HEK293 (cell line): Measurements from ENCODE around the gene EFEMP2.

Experiments used
- CTCF ChIA-PET: fragments of 350-600 bp; formaldehyde crosslinking; extraction: SDS; loops from one replicate; lab custom pipeline; 2021; ENCODE audit warnings: antibody characterized with exemption; lab: Yijun Ruan, JAX
- POLR2A ChIA-PET: fragments of 300-600 bp; formaldehyde crosslinking; extraction: SDS; loops from one replicate; lab custom pipeline; 2020; ENCODE audit warnings: antibody characterized with exemption, inconsistent platforms; lab: Yijun Ruan, JAX
- H3K27ac ChIP-seq: fragments of 200-500 bp; sonication (Bioruptor generic); 2 replicates; pipeline ENCODE4 v1.5.1; 2014; ENCODE audit warnings: low read depth, low read length, control low read depth, inconsistent platforms; ENCODE audit errors: extremely low read depth
- H3K36me3 ChIP-seq, 2 experiments: fragments of 200-500 bp in 1 of 2; sonication (Bioruptor generic) in 1 of 2; 1 replicate in 1 of 2; 2 replicates in 1 of 2; pipeline ENCODE4 v1.5.1; 2014 to 2017; ENCODE audit warnings: inconsistent platforms in 2 of 2, low read length in 2 of 2; ENCODE audit not compliant: control insufficient read depth in 2 of 2, insufficient read depth in 1 of 2
- H3K4me1 ChIP-seq: fragments of 200-500 bp; sonication (Bioruptor generic); 2 replicates; pipeline ENCODE4 v1.5.1; 2014; ENCODE audit warnings: mild to moderate bottlenecking, low read length, inconsistent platforms; ENCODE audit not compliant: control insufficient read depth, insufficient read depth
- H3K4me3 ChIP-seq: 2 replicates; pipeline ENCODE4 v1.5.1; 2011; ENCODE audit warnings: low read depth, mild to moderate bottlenecking, control low read depth, low read length, moderate library complexity
- H3K9me3 ChIP-seq: fragments of 200-500 bp; sonication (Bioruptor generic); 2 replicates; pipeline ENCODE4 v1.5.1; 2014; ENCODE audit warnings: low read depth, low read length, inconsistent platforms; ENCODE audit not compliant: control insufficient read depth, insufficient read depth
- CTCF ChIP-seq: fragments of 450-650 bp; formaldehyde crosslinking; IDR thresholded peaks from 2 replicates; pipeline ENCODE4 v1.5.1; 2016; ENCODE audit warnings: missing biosample characterization, missing genetic modification characterization
- ELK4 ChIP-seq: IDR thresholded peaks from 2 replicates; pipeline ENCODE4 v1.6.1; 2011; ENCODE audit warnings: mild to moderate bottlenecking, low read depth, low read length, borderline replicate concordance
- HOXA7 ChIP-seq: sonication (generic); formaldehyde crosslinking; IDR thresholded peaks from 2 replicates; pipeline ENCODE4 v1.8.1; 2022; ENCODE audit warnings: missing genetic modification reagents, borderline replicate concordance
- IKZF3 ChIP-seq: fragments of 450-650 bp; IDR thresholded peaks from 2 replicates; pipeline ENCODE4 v1.5.0; 2018; ENCODE audit warnings: missing biosample characterization, mild to moderate bottlenecking, missing genetic modification characterization, moderate library complexity
- MEIS1 ChIP-seq: sonication (generic); formaldehyde crosslinking; IDR thresholded peaks from 2 replicates; pipeline ENCODE4 v1.8.1; 2022; ENCODE audit warnings: missing genetic modification reagents, mild to moderate bottlenecking, borderline replicate concordance
- PRDM4 ChIP-seq: fragments of 450-650 bp; formaldehyde crosslinking; IDR thresholded peaks from 2 replicates; pipeline ENCODE4 v1.5.1; 2017; ENCODE audit warnings: missing biosample characterization, missing genetic modification characterization
- RBAK ChIP-seq: fragments of 450-650 bp; formaldehyde crosslinking; IDR thresholded peaks from 2 replicates; pipeline ENCODE4 v1.5.1; 2016; ENCODE audit warnings: missing biosample characterization, missing genetic modification characterization
- REPIN1 ChIP-seq: fragments of 450-650 bp; formaldehyde crosslinking; IDR thresholded peaks from 2 replicates; pipeline ENCODE4 v1.5.1; 2017; ENCODE audit warnings: missing biosample characterization, missing genetic modification characterization, low read depth
- SCRT2 ChIP-seq: fragments of 450-650 bp; formaldehyde crosslinking; IDR thresholded peaks from 2 replicates; pipeline ENCODE4 v1.5.1; 2016; ENCODE audit warnings: missing biosample characterization, missing genetic modification characterization
- TRIM28 ChIP-seq: IDR thresholded peaks from 2 replicates; pipeline ENCODE4 v1.6.1; 2011; ENCODE audit warnings: low read length, control low read depth, borderline replicate concordance
- YY1 ChIP-seq: fragments of 450-650 bp; formaldehyde crosslinking; IDR thresholded peaks from 2 replicates; pipeline ENCODE4 v1.5.1; 2018; ENCODE audit warnings: missing biosample characterization, missing genetic modification characterization
- ZFP3 ChIP-seq: fragments of 450-650 bp; formaldehyde crosslinking; IDR thresholded peaks from 2 replicates; pipeline ENCODE4 v1.5.1; 2016; ENCODE audit warnings: low read depth, missing biosample characterization, missing genetic modification characterization
- ZIC2 ChIP-seq: fragments of 450-650 bp; formaldehyde crosslinking; IDR thresholded peaks from 2 replicates; pipeline ENCODE4 v1.5.1; 2016; ENCODE audit warnings: missing biosample characterization, missing genetic modification characterization
- ZNF10 ChIP-seq: fragments of 450-650 bp; formaldehyde crosslinking; IDR thresholded peaks from 2 replicates; pipeline ENCODE4 v1.5.1; 2017; ENCODE audit warnings: missing biosample characterization, missing genetic modification characterization
- ZNF2 ChIP-seq: fragments of 450-650 bp; formaldehyde crosslinking; IDR thresholded peaks from 2 replicates; pipeline ENCODE4 v1.5.1; 2016; ENCODE audit warnings: missing biosample characterization, missing genetic modification characterization
- ZNF423 ChIP-seq: fragments of 450-650 bp; formaldehyde crosslinking; IDR thresholded peaks from 2 replicates; pipeline ENCODE4 v1.5.1; 2016; ENCODE audit warnings: missing biosample characterization, missing genetic modification characterization
- ZNF600 ChIP-seq: fragments of 450-650 bp; formaldehyde crosslinking; IDR thresholded peaks from 2 replicates; pipeline ENCODE4 v1.5.1; 2016; ENCODE audit warnings: missing biosample characterization, missing genetic modification characterization
- ZSCAN30 ChIP-seq: fragments of 450-650 bp; IDR thresholded peaks from 2 replicates; pipeline ENCODE4 v1.5.1; 2018; ENCODE audit warnings: missing biosample characterization, mild to moderate bottlenecking, missing genetic modification characterization, moderate library complexity
- TF ChIP-seq, protein P1 (sequence below): fragments of 450-650 bp; formaldehyde crosslinking; IDR thresholded peaks from 2 replicates; pipeline ENCODE4 v1.5.1; 2016; ENCODE audit warnings: missing biosample characterization, missing genetic modification characterization, borderline replicate concordance

EFEMP2 gene

GRCh38 chr11:65882120-65883057, 9.8 kb upstream of the EFEMP2 start:
- H3K27ac ChIP-seq = no peak overlapping the region
- CTCF ChIA-PET = interaction anchor here (0.9 to 9.5 kb wide), 6 partner anchors 8 to 170 kb away, joined by 3 to 189 read pairs (median 18); partner anchors contain the start of genes FOSL1 and KAT5

GRCh38 chr11:65880844-65881421, 8.3 kb upstream of the EFEMP2 start:
- Histone ChIP-seq H3K9me3 (no peaks in the 10 kb centered on the region), H3K36me3 (peaks cover 0 to 41% of the 10 kb centered on the region in 2 experiments; a peak in 1 of 3 replicates), H3K4me1 (no peaks in the 10 kb centered on the region), H3K4me3 (no peak overlapping the region), H3K27ac (no peak overlapping the region)
- POLR2A ChIA-PET = interaction anchor here (0.9 to 2.1 kb wide), 5 partner anchors 9 to 23 kb away, joined by 3 to 6 read pairs (median 4); partner anchors contain the start of genes CFL1 and MUS81
- CTCF ChIA-PET = interaction anchor here (0.6 to 0.7 kb wide), 2 partner anchors 21 to 165 kb away, joined by 3 read pairs; partner anchors contain the start of gene MUS81
- TF ChIP-seq, protein P1, sequence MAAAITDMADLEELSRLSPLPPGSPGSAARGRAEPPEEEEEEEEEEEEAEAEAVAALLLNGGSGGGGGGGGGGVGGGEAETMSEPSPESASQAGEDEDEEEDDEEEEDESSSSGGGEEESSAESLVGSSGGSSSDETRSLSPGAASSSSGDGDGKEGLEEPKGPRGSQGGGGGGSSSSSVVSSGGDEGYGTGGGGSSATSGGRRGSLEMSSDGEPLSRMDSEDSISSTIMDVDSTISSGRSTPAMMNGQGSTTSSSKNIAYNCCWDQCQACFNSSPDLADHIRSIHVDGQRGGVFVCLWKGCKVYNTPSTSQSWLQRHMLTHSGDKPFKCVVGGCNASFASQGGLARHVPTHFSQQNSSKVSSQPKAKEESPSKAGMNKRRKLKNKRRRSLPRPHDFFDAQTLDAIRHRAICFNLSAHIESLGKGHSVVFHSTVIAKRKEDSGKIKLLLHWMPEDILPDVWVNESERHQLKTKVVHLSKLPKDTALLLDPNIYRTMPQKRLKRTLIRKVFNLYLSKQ (tag by site-specific recombination) = no peak
- peak; percentile 18; the same call in 1 of the 2 replicates for TF ChIP-seq ZIC2 (tag by site-specific recombination)

More at GRCh38 chr11:65882120-65883057, 9.8 kb upstream of the EFEMP2 start:
- Histone ChIP-seq H3K4me3 (no peak overlapping the region), H3K36me3 (peaks cover 0 to 53% of the 10 kb centered on the region in 2 experiments; a peak in 2 of 3 replicates)
- POLR2A ChIA-PET = interaction anchor here (1.1 to 2.1 kb wide), 3 partner anchors 8 to 24 kb away, joined by 3 to 6 read pairs (median 6); partner anchors contain the start of genes CCDC85B and CFL1
- TF ChIP-seq SCRT2 = no peak
- no peak for TF ChIP-seq RBAK (tag by site-specific recombination)
- TF ChIP-seq ZNF600 = no peak
- TF ChIP-seq HOXA7 = no peak
- TF ChIP-seq CTCF (tag by site-specific recombination) = no peak
- TF ChIP-seq REPIN1 = no peak
- no peak for TF ChIP-seq YY1 (tag by site-specific recombination)
- TF ChIP-seq ELK4 = no peak
- no peak for TF ChIP-seq ZSCAN30 (tag by site-specific recombination)
- no peak for TF ChIP-seq ZNF10
- TF ChIP-seq MEIS1 = no peak
- TF ChIP-seq IKZF3 = no peak
- TF ChIP-seq ZFP3 (tag by site-specific recombination) = no peak
- no peak for TF ChIP-seq TRIM28
- no peak for TF ChIP-seq ZNF423 (tag by site-specific recombination)
- no peak for TF ChIP-seq ZNF2 (tag by site-specific recombination)
- TF ChIP-seq PRDM4 = no peak
- TF ChIP-seq, all 188 proteins: peak for 0
- Histone ChIP-seq H3K9me3 (no peaks in the 10 kb centered on the region), H3K4me1 (no peaks in the 10 kb centered on the region)
